Measurements from ENCODE around the gene MAPT. TPM values are rescaled to one million over a fixed set of nuclear protein-coding genes. Genes with fewer than 3 reads are reported as not detected.
"Not testable (repeated sequence)": the region's sequence is repeated elsewhere in the genome, so short reads cannot be mapped to it uniquely, and the experiment has no call there.

Gene MAPT
- total RNA-seq, 1 experiment from 2014 or later, result 3.5 TPM

DNA sequence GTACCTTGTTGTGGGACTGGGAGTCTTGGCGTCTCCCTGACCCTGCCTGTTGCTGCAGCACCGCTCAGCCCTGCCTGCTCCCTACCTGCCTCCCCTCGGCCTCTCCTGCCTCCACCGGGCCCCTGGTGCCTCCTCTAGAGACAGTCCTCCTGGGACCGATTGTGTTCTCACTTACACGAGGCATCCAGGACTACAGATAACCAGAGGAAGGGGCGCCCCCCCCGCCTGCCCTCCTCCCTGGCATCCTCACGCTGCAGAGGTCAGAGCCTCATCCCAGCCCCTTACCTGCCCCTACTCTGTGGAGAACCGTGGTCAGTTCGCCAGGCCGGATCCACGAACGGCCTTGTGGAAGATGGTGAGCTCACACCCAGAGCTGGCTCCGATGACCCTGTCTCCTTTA, 24.8 kb downstream of the MAPT start:
- DNase-seq (ENCODE audit: extremely low read depth, low read depth), result no peak

DNA sequence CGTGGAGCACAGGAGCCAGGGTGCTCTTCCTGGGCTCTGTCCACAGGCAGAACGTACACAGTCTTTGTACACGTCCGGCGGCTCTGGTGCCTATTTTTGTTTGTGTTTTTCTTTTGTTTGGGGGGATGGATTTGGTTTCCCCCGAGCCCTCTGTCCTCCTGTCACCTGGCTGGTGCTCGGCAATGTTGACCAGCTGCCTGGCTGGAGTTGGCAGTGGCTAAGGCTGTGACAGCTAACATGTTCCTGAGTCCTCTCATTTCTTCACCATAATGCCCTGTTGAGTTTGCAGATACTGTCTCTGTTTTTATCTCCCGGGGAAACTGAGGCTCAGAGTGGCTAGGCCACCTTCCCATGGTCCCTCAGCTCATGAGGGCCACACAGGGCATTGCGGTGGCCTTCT, 25.7 kb downstream of the MAPT start:
- no peak for DNase-seq (ENCODE audit: extremely low read depth, low read depth)

DNA sequence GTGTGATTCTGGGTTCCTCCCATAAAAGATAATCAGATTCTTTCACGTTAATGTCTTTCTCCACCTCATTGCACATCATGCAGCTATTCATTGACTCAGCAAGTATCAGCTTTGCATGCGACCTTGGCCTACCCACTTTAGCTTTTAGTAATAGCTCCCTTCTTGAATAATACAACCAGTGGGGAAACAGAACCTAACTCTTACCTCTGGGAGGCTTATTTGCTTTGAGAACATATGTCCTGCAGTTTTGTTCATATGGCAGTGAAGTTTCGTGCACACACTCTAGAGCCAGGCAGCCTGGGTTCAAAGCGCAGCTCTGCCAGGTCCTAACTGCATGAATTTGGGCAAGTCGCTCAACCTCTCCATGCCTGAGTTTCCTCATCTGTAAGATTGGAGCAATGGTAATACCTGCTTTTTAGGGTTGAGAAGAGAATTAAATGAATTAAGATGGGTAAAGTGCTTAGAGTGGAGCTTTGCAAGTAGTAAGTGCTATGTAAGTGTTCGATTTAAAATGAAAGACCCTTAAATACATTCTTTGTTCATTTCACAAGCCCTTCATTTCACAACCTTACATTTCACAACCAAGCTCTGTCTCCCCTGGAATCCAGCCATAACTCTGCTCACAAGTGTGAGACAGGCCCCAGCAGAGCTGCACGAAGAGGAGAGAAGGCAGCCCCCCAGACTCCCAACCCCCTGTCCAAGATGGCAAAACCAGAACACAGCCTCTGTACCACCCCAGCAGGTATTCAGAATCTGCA, 29.3 kb downstream of the MAPT start:
- no peak for DNase-seq (ENCODE audit: extremely low read depth, low read depth)

DNA sequence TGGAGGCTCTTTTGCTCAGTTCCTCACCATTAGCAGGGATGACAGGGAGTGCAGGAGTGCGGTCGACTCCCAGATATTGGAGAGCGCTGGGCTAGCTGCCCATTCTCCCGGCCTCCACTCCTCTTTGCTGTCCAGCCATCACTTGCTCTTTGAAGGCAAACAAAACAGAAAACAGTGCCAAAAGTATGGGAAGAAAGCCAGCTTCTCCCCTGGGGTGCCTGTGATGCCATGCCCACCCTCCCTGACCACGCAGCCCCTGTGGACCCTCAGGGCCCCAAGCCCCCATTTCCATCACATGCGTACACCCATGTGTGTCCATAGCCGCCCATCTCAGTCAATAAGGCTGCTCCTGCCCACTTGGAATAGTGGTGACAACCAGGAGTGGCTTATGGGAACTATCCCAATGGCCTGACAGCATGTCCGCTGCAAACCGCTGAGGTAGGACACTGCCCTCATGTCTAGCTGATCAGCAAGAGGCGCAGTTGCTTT, 30.0 kb downstream of the MAPT start:
- no peak for DNase-seq (ENCODE audit: extremely low read depth, low read depth)

DNA sequence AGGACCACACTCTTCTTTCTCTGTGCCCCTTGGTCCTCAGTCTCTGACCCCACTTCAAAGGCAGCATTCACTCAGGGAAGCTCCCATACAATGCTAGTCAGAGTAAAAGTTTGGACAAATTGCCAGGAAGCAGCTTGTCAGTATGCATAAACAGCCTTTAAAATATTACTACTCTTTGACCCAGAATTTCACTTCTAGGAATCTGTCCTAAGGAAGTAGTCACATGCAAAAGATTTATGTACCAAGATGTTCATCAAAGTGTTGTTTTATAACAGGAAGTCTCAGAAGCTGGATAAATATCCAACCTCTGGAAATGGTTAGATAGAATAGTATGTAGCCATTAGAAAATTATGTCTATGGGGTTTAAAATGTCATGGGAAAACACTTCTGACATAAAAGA, 31.0 kb downstream of the MAPT start:
- DNase-seq (ENCODE audit: extremely low read depth, low read depth), result no peak

DNA sequence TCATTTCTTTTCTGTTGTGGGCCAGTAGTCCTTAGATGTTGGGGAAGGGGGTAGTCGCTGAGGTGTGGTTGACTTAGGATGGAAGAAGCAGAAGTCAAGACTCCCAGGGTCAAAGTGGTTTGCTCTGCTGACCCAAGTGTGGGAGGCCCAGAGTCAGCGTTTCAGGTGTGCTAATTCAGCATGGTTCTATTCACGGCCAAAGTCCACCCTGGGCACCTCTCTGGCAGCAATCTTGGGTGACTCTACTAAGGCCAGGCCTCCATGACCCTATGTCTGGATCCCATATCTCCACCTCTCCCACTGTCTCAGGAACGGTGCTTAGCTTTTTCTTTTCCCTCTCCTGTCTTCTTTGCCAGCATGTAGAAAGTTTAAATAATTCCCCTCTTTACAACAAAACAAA, 32.9 kb downstream of the MAPT start:
- no peak for DNase-seq (ENCODE audit: extremely low read depth, low read depth)

DNA sequence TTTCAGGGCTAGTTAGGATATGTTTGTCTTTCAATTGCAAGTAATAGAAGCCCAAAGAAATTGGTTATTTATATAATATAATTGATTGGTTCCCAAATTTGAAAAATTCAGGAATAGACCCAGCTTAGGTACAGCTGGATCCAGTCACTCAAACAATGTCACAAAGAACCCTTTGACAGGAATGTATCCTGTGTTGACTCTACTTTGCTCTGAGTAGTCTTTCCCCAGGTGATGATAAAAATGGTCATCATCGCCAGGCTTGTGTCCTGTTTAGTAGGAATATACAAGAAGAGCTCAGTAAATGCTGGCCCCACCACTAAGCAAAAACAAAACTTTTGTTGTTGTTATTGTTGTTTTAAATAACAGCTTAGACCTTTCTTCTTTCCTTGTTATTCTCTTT, 35.0 kb downstream of the MAPT start:
- no peak for DNase-seq (ENCODE audit: extremely low read depth, low read depth)

DNA sequence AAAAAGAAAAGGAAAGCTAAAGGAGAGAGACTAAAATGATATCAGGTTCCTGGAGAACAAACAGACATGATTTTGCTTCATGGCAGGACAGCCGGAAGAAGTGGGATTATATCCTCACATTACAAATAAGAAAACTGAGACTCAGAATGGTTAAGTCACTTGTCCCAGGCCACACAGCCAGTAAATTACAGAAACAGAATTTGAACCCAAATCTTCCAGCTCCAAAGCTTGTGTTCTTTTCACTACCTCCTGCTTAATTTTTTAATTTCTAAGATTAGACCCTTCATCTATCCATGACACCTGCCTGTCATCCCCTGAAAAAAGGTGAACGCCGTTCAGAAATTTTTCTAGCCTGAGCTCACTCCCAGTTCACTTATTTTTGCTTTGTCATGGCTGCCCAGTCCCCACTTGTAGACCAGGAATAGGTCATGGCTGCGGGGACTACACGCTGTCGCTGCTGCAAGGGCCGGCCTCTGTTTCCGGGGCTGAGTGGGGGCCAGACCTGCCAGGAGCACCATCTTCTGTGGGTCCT, 36.1 kb downstream of the MAPT start:
- DNase-seq (ENCODE audit: extremely low read depth, low read depth), result no peak

DNA sequence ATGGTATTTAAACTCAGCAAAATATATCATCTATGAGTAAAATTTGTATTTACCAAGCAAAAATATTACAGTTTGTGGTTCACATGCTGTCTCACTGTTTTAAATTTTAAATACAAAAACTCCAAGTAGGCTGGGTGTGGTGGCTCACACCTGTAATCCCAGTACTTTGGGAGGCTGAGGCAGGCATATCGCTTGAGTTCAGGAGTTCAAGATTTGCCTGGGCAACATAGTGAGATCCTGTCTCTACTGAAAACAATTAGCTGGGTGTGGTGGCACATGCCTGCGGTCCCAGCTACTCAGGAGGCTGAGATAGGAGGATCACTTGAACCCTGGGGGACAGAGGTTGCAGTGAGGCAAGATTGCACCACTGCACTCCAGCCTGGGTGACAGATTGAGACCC, 37.3 kb downstream of the MAPT start:
- no peak for DNase-seq (ENCODE audit: extremely low read depth, low read depth)

DNA sequence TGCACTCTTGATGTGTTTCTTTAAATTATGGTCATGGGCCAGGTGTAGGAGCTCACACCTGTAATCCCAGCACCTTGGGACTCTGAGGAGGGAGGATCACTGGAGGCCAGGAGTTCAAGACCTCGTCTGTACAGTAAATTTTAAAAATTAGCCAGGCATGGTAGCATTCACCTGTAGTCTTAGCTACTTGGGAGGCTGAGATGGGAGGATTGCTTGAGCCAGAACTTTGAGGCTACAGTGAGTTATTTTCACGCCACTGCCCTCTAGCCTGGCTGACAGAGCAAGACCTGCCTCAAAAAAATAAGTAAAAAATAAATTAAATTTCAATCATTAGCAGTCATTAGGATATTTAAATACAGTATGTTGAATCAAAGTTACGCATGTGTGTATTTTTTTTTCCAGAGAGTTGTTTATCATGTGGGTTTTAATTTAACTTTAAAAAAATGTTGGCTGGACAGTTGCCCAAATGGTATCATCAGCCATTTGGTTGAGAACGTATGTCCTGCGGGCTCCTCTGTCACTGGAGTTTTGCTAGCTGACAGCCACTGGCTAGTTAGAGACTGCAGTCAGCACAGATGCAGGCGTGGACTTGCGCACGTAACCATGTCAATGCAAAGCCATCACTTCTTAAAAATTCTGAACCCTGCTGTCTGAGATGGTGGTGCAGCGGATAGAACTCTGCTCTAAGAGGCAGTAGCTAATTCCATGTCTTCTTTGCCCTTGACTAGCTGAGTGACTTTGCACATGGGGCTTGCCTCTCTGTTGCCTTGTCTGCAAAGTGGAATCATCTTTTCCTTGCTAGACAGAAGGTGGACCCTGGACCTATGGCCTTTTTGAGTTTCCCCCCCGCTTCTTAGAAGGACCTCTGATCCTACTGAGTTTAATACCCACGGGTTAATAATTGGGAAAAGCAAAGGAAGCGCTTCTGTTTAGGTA, 40.0 kb downstream of the MAPT start:
- no peak for DNase-seq (ENCODE audit: extremely low read depth, low read depth)

DNA sequence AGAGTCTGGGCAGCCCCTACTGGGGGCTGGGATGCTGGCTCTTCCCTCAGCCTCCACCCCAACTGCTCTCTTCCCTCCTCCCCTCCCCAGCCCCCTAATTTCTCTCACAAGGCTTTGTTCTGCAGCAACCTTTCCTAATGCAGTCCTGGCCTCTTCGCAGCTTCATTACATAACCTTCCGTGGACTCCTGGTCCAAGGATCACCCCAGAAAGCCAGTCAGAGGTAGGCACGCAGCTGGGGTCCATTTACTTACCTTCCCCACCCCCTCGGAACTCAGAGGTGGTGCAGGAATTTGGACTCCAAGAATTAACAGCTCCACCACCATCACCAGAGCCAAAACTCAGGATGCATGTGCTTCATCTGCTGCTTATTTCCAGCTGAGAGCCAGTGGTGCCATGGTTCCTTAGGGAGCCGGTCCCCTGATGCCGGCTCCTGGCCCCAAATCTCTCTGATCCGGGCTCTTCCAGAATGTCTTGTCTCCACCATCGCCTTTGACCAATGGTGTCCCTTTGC, 40.9 kb downstream of the MAPT start:
- DNase-seq (ENCODE audit: extremely low read depth, low read depth), result no peak

DNA sequence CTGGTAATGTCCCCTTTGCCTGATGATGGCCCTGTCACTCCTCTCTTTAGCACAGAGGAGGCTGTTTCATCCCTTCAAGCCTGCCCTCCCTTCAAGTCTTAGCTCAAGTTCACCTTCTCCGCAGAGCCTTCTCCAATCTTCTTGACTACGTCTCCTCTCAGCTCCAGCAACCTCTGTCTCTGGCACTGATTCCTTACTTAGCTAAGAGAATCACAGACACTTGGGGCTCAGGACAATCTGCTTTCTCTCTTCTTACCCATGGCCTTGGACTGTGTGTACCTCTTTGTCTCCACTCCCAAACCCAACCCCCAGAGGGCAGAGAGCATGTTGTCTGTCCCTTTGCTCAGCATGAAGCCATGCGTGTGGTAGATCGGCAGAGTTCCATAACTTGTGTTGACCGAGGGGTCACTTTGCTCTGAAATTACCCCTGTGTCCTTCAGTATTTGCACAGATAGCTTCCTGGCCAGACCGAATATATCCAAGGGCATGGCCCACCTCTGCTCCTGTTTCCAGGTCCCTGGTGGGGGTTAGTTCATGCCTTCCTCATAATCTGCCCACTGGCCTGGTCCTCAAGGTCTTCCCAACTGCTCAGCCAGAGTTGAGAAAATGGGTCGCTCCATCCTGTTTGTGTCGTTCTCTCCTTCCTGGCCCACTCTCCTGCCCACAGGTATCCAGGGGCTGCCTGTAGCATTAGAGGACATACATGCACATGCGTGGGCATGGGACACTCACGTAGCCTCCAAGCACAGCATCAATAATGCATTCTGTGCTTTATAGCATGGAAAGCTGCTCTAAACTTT, 41.6 kb downstream of the MAPT start:
- DNase-seq (ENCODE audit: extremely low read depth, low read depth), result no peak

DNA sequence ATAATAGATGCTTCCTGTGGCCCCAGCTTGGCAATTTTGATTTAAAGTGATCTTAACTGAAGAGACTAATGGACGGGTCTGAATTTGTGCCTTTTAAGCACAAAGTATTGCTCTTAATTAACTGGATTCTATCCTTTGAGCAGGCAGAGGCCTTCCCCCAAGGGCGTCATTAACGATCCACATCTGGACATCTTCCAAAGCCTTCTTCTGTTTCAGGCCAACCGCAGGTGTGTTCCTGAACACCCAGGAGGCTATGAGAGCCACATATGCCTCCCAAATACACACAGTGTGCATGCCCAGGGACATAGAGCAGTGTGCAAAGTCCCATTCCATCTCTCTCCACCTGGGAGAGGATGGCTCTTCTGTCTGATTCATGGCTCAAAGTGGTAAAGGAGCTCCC, 42.3 kb downstream of the MAPT start:
- no peak for DNase-seq (ENCODE audit: extremely low read depth, low read depth)

DNA sequence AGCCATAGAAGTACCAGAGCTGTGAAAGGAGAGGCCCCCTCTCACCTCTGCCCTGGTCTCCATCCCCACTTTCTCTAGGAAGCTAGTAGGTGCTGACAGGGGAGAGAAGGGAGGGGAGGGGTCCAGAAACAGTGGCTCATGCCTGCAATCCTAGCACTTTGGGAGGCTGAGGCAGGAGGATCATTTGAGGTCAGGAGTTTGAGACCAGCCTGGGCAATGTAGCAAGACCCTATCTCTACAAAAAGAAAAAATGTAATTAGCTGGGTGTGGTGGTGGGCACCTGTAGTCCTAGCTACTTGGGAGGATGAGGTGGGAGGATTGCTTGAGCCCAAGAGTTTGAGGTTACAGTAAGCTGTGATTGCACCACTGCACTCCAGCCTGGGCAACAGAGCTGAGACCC, 42.8 kb downstream of the MAPT start:
- DNase-seq (ENCODE audit: extremely low read depth, low read depth), result not testable (repeated sequence)

DNA sequence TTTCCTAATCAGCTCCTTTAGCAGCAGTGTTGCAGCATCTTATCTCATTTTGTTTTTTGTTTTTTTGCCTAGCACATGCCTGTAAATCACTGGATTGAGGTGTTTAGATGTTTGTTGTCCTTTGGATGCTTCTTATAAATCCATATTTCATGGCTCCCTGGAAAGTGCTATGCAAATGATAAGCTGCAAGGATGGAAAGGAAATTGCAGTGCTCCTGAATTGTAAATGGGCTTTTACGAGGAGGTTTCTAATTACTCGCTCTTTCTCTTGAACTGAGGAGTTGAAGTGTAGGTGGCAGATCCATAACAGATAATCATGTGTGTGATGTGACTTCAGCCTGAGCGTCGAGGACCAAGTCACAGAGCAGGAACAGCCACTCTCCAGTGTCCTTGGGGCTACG, 45.0 kb downstream of the MAPT start:
- DNase-seq (ENCODE audit: extremely low read depth, low read depth), result no peak

DNA sequence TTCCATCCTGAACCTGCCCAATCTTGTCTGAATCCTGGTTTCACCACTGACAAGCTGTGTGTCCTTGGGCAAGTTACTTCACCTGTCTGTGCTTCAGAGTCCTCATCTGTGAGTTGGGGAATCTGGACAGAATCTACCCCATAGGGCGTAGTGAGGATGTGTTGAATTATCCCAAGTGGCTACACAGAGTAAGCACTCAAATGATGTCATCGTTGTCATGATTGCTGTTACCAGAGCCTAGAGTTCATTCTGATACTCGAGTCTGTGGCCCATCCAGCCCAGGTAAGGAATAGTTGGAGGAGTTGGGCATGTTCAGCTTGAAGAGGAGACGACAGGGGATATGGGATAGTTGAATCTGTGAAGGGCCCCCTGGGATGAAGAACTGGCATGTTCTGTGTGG, 45.9 kb downstream of the MAPT start:
- no peak for DNase-seq (ENCODE audit: extremely low read depth, low read depth)

DNA sequence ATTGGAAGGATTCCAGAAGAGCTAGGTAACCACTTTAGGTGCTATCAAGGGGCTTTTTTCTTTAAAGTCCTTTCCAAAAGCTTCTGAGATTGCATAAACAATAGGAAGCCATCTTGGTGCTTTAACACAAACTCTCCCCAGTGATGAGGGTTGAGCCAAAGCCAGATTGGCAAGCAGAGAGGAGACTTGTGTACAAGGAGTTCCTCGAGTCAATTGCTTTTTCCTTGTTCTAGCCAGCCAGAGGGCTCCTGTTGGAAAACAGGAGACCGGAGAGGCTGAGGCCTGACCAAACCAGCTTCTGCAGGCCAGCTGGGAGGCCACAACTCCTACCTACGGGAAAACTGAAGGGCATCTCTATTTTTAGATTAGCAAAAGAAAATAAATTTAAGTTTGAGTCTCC, 46.5 kb downstream of the MAPT start:
- no peak for DNase-seq (ENCODE audit: extremely low read depth, low read depth)

DNA sequence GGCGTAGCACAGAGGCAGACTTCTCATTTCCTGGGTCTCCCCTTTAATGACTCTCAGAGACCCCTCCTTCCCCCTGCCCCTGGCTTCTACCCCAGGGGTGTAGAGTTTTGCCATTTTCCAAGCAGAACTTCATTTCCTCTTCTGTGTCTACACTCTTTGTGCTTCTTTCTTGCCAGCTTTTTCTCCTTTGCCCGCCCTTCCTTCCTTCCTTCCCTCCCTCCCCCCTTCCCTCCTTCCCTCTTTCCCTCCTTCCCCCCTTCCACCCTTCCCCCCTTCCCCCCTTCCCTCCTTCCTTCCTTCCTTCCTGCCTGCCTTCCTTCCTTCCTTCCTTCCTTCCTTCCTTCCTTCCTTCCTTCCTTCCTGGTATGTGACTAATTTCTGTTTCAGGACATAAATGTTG, 47.0 kb downstream of the MAPT start:
- DNase-seq (ENCODE audit: extremely low read depth, low read depth), result no peak

DNA sequence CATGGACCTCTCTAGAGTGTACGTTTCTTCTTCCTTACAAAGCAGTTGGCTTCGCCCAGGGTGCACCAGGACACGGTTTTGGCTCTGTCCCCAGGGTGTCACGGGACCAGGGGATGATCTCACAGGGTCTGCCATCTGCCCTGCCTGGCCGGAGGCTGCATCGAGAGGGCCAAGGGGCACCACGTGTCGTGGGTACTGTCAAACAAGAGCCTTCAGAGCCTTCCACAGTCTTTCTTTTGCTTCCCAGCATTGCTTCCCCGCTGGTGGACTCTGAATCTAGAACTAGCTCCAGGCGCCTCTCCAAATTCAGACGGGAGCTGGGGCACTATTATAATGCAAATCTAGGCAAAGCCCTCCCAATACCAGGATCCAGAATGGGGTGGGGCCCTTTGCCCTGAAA, 47.9 kb downstream of the MAPT start:
- DNase-seq (ENCODE audit: extremely low read depth, low read depth), result no peak

DNA sequence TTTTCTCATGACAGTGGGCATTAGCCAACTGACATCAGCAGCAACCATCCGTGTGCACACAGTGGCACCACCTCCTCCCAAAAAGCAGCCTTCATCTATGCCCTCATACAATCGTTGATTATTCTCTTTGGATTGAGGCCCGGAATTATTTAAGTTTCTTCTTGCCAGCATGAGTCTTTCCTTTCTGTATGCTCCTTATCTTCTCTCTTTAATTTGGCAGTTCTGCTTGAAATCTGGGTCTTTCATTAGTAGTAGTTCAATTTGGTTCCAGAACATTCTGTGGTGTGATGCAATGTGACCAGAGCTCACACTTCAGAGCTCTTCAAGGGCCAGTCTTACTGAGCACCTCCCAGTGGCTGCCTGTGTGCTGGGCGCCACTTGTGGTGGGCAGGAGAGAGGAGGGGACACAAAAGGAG, 52.5 kb downstream of the MAPT start:
- no peak for DNase-seq (ENCODE audit: extremely low read depth, low read depth)

DNA sequence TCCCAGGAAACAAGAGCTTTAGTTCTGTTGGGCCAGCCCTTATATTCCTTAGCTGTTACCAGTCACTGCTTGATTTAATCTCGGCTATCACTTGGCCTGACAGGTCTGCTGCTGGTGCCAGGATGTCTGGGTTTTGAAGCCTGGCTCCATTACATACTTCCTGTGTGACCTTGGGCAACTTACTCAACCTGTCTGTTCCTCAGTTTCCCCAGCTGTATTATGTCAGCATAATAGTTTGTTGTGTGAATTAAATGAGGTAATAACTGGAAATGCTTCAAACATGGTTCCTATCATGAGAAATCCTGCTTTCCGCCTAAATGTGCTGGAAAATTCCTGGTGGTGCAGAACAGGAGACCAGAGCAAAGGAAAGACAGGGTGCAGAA, 54.1 kb downstream of the MAPT start:
- DNase-seq (ENCODE audit: extremely low read depth, low read depth), result no peak
